Adrenal gland (tissue), 5 donors: ENCODE measurements around the gene ATP8A2.

ENCODE experiments used
- CTCF ChIP-seq, 6 experiments: fragments of 450-650 bp in 4 of 6; fragments of 200-600 bp in 2 of 6; sonication (generic) in 1 of 6; IDR thresholded peaks; 1 replicate in 5 of 6; 2 replicates in 1 of 6; pipeline versions ENCODE4 v1.5.1 to v1.8.0; 2016 to 2021; ENCODE audit warnings: antibody characterized with exemption in 6 of 6, mild to moderate bottlenecking in 2 of 6, moderate library complexity in 1 of 6
- POLR2A ChIP-seq, 2 donors: fragments of 450-650 bp; IDR thresholded peaks; one replicate each; pipeline ENCODE4 v1.6.1; 2017; ENCODE audit warnings: antibody characterized with exemption in 2 of 2, mild to moderate bottlenecking in 2 of 2, moderate library complexity in 1 of 2
- donor health status: DM: no; HTN: no; CAD: no.

GRCh38 chr13:25579221-25579620 lies 207.4 kb downstream of the ATP8A2 start:
- no peak for TF ChIP-seq CTCF (IDR thresholded peaks at IDR 0.05)
- no peak for TF ChIP-seq POLR2A (IDR thresholded peaks at IDR 0.05)
